DMS79 (cell line): Measurements from ENCODE around the gene PTPRCAP.
"Not testable (repeated sequence)": the region's sequence is repeated elsewhere in the genome, so short reads cannot be mapped to it uniquely, and the experiment has no call there.

Experiments
- DNase-seq: peaks from one replicate; lab custom pipeline; 2025; lab: John Stamatoyannopoulos, UW

Gene PTPRCAP

GRCh38 chr11:67409261-67409666, 28.2 kb downstream of the PTPRCAP start:
- no peak for DNase-seq

- DNase-seq: no peak
Measured at GRCh38 chr11:67408437-67409200, 28.9 kb downstream of the PTPRCAP start.

GRCh38 chr11:67407688-67408163, 29.8 kb downstream of the PTPRCAP start:
- DNase-seq: no peak

- DNase-seq: no peak
Measured at GRCh38 chr11:67406969-67407687, 30.4 kb downstream of the PTPRCAP start.

GRCh38 chr11:67406420-67406968, 31.0 kb downstream of the PTPRCAP start:
- DNase-seq: no peak

- DNase-seq: no peak
Measured at GRCh38 chr11:67405688-67406339, 31.7 kb downstream of the PTPRCAP start.

- DNase-seq: no peak
Measured at GRCh38 chr11:67405196-67405567, 32.3 kb downstream of the PTPRCAP start.

- no peak for DNase-seq
Measured at GRCh38 chr11:67404515-67405195, 32.8 kb downstream of the PTPRCAP start.

- not testable (repeated sequence) for DNase-seq
Measured at GRCh38 chr11:67403085-67403484, 34.4 kb downstream of the PTPRCAP start.

GRCh38 chr11:67402192-67402839, 35.2 kb downstream of the PTPRCAP start:
- DNase-seq: not testable (repeated sequence)

- DNase-seq: peak; percentile 68
Measured at GRCh38 chr11:67401495-67402191, 35.8 kb downstream of the PTPRCAP start, which contains the start of gene PPP1CA. PPP1CA (minus strand) TSS chr11:67401858; CDS start chr11:67401782, 76 bp downstream.

- no peak for DNase-seq
Measured at GRCh38 chr11:67400942-67401494, 36.5 kb downstream of the PTPRCAP start.

GRCh38 chr11:67400251-67400941, 37.1 kb downstream of the PTPRCAP start:
- no peak for DNase-seq

GRCh38 chr11:67398661-67399563, 38.6 kb downstream of the PTPRCAP start:
- DNase-seq: no peak

- DNase-seq: no peak
Measured at GRCh38 chr11:67397986-67398660, 39.4 kb downstream of the PTPRCAP start.

GRCh38 chr11:67397536-67397935, 39.9 kb downstream of the PTPRCAP start:
- no peak for DNase-seq

GRCh38 chr11:67396587-67397389, 40.7 kb downstream of the PTPRCAP start:
- DNase-seq: no peak
